Stimulated activated CD4-positive, alpha-beta T cell treated with anti-CD3 and anti-CD28 coated beads, Interleukin-4, amount 100 ng/mL, for 4 hours (primary cell): Measurements from ENCODE around the gene SLC27A3.

Source experiments
- DNase-seq, 2 experiments: peaks; one replicate each; pipeline ENCODE4 v3.0.0-alpha.2; 2020

The SLC27A3 gene, protein sequence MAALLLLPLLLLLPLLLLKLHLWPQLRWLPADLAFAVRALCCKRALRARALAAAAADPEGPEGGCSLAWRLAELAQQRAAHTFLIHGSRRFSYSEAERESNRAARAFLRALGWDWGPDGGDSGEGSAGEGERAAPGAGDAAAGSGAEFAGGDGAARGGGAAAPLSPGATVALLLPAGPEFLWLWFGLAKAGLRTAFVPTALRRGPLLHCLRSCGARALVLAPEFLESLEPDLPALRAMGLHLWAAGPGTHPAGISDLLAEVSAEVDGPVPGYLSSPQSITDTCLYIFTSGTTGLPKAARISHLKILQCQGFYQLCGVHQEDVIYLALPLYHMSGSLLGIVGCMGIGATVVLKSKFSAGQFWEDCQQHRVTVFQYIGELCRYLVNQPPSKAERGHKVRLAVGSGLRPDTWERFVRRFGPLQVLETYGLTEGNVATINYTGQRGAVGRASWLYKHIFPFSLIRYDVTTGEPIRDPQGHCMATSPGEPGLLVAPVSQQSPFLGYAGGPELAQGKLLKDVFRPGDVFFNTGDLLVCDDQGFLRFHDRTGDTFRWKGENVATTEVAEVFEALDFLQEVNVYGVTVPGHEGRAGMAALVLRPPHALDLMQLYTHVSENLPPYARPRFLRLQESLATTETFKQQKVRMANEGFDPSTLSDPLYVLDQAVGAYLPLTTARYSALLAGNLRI

DNA sequence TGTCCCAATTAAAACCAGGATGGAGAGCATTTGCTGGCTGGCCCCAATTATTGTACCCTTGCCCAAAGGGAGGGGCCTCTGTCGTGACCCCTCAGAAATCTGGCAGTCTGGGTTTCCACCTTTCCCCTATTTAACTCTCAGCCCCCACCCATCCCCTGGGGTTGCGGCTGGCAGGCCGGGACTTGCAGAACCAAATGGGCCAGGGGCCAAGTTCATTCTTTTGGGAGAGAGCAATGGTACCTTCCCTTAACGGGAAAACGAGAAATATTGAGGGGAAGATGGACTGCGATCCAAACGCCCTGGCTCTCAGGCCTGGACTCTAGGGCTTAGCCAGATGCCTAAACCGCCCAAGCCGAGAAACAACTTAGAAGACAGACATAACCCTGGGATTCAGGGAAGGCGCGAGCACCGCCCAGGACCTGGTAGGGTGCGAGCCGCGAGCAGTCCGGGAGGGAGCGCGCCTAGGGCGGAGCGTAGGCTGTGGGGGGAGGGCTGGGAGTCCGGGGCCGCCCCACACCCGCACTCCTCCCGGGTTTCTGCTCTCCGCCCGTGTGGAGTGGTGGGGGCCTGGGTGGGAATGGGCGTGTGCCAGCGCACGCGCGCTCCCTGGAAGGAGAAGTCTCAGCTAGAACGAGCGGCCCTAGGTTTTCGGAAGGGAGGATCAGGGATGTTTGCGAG lies at the start of gene SLC27A3:
Gene SLC27A3 (plus strand): TSS at position 628 of the 678 bp plus-strand sequence. CDS start 91 bp downstream, outside the sequence.
- peak in 1 of 2 experiments; percentile 26 for DNase-seq

DNA sequence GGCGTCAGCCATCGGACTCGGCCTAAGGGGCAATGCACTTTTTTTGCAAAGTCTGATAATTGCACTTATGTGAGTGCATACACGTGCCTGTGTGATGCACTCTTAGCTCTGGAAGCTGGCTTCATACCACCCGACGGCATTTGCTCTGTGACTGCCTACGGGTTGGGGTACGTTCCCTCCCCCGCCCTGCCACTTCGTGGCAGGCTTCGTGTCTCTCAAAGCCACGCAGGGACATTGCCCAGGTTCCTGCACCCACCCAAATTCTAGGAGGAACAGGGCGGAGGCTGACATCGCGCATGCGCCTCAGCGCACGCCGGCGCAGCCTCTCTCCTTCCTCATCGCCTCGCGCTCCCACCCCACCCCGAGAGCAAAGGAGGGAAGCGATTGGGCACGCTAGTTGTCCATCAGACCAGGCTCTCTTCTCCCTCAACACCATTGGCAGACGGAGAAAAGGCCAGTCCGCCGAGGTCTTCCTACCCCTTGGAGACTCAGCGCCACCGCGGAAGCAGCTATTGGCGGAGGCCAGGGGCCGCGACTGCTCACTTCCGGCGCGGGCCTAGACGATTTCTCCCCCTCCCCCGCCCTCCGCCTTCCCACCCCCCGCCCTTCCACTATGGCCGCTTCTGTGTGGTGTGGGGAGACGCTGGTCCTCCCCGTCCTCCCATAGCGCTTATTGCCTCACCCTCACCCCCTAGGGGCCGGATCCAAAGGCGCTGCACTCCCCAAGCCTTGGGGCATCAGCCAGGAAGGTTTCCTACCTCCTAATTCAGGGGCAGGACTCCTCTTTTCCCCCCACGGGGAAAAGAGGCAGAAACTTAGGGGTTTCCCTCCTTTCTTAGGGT lies 47.5 kb upstream of the SLC27A3 start, which contains the start of gene INTS3:
Gene INTS3 (plus strand): TSS at position 588 of the 842 bp plus-strand sequence. CDS start 585 bp downstream, outside the sequence.
- DNase-seq, result peak; percentile 95 to 100

DNA sequence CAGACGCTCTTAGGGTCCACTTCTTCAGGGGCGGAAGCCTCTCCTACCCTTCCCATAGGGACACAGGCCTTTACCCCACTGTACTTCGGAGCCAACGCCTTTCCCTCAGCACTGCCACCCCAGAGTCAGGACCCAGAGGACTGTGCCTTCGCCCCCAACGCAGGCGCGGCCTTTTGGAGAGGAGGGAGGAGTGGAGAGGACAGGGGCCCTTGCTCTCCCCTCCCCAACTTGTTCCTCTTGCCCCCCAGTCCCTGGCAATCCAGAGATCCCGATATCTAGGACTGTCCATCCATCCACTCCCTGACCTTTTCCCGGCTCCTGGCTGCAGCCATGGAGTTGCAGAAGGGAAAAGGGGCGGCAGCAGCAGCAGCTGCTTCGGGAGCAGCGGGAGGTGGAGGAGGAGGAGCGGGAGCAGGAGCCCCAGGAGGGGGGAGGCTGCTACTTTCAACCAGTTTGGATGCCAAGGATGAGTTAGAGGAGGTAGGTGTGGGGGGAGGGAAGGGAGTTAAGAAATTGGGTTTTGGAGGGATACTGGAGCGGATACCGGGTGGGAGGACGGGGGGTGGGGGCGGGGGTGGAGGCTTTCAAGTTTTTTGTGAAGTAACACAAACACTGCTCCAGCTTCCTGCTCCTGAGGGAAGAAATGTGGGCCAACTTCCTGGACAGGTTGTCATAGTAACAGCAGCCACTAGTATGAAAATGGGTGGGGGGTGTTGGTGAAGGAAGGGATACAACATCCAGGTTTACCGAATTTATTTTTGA lies 46.7 kb upstream of the SLC27A3 start:
- DNase-seq, result peak; percentile 24 to 34

DNA sequence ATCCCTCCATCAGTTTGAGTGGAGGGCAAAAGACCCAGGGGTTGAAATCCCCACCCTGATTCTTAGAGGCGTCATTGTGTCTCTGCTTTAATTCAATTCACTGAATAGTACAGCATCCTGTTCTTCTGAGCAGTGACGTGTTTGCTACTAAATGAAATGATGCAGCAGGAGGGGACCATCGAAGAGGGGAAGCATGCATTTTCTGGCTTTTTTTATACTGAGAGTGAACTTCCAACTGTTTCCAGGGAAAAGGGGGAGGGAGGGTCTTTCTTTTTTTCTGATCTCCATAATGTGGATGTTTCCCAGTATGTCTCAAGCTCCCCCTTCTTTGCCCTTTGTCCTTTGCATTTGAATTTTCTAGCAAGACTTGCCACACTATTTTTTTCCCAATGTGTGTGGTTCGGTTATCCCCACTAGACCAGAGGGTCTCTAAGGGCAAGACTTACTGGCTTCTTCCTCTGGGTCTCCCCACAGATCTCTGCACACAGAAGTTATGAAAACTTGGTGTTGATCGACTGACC lies 44.7 kb upstream of the SLC27A3 start:
- DNase-seq, result no peak

DNA sequence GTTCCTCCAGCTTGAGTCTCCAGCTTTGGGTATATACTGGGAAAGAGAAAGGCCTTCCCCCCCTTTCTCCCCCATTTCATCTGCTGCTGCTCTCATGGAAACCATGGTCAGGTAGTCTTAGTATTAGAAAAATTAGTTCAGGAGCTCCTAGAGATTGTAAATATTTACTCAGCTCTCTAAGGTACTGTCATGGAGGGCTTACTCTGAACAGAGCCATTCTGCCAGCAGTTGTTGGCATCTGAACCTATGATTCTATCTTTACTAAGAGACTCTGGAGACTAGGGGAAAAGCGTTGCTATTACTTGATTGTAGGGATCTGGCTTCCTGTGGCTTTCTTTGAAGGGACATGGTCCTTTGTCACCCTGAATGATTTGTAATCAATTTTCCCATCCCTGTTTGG lies 41.2 kb upstream of the SLC27A3 start:
- DNase-seq, result no peak

DNA sequence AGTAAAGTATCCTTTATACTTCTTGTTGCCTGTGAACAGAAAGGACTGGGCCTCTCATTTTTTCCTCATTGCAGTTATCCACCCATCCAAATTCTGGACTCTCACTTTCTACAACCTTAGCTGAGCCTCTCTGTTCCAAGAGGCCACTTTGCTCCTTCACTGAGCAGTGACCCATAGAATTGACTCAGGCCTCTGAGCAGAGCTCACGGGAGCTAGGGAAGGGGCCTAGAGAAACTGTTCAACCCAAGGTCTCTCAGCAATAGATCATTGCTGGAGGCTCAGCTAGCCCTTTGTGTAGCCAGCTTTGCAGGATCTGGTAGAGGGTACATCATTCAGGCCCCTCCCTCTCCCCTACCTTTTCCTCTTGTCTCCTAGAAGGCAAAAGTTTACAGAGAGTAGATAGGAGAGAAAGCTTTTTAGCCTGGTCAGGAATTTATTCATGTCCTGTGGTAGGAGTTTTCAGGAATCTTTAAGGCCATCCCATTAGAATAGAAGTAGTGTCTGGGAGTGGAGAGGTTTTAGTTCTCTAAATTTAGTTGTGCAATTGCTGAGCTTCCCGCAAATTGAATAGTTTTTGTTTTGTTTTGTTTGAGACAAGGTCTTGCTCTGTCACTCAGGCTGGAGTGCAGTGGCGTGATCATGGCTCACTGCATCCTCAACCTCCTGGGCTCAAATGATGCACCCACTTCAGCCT lies 40.7 kb upstream of the SLC27A3 start:
- DNase-seq, result no peak

DNA sequence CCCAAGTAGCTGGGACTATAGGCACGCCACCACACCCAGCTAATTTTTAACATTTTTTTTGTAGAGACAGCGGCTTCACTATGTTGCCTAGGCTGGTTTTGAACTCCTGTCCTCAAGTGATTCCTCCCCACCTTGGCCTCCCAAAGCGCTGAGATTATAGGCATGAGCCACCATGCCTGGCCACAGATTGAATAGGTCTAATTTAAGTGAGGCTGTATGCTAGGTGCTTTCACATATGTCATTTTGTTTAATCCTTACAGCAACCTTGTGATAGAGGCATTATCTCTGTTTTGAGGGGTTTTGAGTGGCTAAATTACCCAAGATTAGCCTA lies 40.2 kb upstream of the SLC27A3 start:
- DNase-seq, result no peak

DNA sequence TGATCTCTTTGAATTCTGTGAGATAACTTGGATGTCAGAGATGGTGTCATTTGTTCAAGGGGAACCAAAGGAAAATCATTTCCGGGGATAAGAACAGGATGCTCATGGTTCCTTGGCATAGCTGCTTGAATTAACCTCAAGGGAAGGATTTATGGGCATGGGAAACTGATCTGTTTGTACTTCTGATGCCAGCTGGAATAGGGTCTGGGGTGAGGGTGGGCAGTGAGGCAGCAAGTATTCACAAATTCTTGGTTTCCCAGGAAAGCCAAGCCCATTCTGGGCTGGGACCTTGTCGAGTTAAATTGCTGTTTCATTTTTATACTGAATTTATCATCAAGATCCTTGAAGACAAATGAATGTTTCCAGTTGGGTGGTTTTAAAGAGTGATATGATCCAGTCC lies 33.2 kb upstream of the SLC27A3 start:
- DNase-seq, result no peak

DNA sequence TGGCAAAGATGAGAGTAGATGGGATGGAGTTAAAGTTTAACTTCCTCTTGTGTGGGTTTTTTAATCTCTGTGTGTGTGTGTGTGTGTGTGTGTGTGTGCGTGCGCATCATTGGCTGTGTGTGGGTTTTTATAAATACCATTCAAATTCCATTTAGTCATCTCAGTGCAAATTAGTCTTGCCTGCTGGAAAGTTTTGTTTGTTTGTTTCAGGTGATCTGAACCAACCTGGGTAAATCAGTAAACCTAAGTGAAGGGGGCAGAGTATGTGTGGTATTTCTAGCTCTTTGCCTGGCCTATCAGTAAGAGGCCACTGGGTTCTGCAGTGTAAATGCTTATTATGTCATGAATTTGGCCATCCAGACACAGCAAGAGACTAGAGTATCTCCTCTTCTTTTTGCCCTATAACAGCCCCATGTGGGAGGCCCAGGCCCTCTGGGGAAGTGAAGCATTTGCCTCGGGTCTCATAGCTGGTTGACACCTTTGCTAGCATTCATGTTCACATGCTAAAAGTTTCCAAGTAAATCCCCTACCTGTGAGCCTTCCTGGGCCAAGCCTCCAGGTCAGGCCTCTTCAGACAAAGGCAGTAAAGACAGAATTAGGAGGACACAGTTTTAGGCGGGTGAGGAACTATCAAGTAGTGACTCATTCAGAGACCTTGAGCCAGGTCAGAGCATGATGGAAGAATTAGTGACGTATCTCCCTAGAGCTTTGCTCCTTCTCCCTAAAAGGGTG lies 32.6 kb upstream of the SLC27A3 start:
- no peak for DNase-seq

DNA sequence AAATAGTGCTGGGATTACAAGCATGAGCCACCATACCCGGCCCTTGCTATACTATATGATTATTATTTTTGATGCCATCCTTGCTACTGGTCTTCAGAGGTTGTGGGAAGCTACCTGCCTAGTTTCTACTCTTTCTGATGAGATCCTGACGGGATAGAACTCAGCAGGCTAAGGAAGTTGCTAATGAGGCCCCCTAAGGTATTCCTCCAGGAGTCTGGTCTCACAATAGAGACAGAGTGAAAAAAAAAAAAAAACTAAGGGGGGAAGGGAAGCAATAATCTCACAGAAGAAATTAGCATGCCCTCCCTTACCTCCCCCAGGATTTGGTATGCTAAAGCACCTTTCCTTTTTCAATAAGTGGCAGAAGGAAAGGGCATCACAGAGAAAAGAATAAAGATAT lies 29.8 kb upstream of the SLC27A3 start:
- DNase-seq, result no peak

DNA sequence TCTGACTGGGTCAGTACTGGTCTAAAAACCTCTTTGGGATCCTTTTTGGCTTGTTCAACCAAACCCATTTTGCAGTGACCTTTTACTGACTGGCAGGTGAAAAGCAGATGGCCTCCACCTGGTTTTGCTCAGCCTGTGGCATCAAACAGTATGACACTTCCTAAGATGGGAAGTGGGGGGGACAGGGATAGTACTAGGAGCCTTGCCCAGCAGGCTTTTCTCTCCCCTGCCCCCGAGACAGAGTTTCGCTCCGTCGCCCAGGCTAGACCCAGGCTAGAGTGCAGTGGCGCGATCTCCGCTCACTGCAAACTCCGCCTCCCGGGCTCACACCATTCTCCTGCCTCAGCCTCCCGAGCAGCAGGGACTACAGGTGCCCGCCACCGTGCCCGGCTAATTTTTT lies 29.0 kb upstream of the SLC27A3 start:
- no peak for DNase-seq

DNA sequence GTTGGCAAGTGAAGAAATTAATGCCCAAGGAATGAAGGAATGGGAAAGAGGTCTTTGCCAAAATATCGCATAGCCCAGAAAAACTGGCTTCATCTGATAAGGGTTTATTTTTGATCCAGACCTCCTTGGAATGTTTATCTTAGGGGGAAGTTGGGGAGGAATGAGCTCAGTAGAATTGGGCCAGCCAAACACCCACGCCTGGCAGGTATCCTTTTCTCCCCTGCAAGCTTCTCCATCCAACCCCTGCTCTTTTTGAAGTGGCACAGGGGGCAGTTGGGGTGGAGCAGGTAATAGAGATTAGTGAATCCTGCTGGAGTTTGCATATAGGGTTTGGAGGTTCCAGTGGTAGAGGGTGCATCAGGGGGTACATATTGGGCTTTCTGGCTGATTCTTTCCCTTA lies 26.3 kb upstream of the SLC27A3 start:
- DNase-seq, result no peak

DNA sequence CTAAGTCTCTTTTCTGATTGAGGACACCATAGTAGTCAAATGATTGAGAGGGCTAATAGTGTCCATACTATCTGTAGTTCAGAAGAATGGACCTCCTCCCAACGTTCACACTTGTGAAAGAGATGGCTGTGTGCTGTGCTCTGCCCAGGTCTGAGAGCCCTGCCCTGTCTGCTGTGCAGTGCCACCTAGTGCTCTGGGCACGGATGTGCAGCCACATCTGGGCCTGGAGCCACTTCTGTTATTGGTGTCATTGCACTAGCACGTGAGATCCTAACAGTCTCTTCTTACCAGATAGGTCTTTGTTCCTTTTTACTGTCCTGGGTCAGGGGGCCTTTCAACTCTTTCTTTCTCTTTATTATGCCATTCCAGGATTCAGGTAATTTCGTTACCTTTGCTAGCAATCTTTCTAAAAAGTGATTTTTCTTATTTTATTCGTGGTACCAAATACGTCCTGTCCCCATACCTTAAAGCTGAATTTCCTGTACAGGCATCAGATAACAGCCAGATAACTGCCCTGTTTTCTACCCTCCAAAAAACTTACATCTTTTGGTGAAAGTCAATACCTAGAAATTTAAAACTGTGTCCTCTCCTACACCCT lies 25.7 kb upstream of the SLC27A3 start:
- peak; percentile 67 to 77 for DNase-seq

DNA sequence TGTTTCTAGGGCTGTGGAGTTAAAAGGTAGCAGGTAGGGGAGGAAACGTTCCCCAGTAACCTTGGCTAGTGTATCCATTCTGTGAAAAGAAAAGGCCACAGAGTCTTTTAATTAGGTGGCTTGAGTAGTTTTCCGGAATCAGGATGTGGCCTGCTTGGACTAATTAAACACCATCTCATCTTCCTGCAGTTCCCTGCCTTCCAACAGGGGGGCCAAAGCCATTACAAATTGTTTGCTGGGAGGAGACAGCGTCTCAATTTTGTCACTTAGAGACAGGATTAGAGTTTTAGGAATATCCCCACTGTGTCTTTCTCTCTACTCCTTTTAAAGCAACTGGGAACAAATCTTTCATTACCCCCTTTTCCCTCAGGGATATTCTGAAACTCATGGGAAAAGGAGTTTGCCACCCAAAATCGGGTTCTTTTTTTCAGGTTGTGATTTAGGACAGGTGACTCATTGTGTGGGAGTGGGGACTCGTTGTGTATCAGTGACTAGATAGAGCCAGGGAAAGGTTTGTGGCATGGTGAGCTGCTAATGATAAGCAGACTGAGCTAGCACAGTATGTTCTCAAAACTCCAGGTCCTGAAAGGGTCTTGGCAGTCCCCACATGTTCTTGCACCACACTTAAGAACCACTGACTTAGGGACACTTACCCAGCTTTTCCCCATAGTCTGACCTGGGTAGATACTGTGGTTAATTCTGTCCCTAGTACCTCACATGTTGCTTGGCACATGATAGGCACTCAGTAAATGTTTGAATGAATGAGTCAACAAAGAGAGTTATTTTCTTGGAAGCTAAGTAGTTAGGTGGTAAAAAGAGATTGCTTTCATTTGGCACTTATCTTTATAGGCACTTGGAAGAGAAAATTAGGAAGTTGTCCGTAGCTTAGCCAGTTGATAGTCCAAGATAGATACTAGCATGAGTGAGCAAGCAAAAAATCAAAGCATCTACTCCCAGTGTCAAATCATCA lies 24.9 kb upstream of the SLC27A3 start:
- DNase-seq, result no peak

DNA sequence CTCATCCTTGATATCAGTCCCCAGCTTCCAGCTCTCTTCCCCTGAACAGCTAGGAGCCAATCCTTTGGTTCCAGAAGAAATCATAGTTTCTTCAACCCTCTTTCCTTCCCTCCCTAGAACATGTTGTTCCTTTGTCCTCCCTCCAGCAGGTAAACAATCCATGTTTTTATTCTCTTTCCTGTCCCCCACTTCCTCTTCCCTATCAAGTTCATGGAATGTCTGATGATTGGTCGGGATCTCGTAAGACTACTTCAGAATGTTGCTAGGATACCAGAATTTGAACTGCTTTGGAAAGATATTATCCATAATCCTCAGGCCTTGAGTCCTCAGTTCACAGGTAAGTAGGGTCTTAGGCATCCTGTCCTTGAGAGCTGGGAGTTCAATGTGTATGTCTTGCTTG lies 23.1 kb upstream of the SLC27A3 start:
- no peak for DNase-seq

DNA sequence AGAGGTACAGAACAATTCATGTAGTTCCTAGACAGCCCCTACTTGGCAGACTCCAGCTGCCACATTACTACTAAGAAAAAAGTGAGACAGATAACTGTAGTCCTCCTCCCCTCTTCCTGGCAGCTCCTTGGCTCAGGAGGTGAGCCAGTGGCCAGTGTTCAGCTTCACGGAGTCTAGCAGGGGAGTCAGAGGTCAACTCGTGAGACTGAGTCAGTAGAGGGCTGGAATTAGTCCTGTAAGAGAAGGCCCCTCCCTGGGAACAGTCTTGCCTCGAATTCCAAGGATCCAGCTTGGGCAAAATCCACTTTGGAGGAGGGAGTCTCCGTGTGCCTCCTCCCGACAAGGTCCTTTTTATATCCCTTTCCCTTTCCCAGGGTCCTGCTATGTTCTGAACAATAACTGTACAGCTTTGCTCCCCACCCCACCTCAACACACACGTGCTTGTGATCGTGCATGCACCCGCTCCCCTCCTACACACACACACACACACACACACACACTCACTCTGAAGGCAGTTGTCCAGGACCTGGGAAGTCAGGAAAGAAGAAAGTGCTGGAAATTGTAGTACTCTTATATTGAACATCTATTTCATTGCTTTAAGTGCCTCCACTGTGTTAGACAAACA lies 22.5 kb upstream of the SLC27A3 start:
- no peak for DNase-seq

DNA sequence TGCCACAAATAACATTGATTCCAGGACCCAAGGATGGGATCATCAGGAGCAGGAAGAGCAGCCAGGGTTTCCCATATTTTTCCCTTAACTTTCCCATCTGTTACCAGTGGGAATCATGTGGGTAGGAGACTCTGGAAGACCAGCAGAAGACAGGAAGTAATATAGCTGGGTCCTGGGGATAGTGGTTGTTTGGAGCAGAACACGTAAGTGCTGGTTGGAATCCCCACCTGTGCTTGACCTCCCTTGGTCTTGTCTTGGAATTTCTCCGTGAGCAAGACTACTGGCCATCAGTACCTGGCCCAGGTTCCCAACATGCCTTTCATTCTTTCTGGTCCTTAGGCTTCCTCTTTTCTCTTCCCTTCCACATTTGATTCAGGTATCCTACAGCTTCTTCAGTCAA lies 20.9 kb upstream of the SLC27A3 start:
- no peak for DNase-seq

DNA sequence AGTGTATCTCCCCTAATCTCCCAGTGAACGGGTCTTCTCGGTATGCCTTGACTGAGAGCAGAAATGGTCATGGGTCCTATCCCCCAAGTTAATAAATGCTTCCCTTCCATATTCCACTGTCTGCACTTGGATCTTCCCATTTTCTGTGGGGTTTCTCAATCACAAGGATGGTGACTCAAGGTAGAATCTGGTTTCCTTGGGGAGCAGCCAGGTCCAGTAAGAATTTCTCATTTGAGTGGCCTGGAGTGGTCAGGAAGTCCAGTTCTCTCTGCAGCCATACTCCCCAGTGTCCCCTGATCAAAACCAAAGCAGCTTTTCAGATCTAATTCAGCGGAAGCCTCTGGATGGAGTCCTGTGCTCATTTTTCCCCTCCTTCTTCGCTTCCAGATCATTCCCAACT lies 14.8 kb upstream of the SLC27A3 start:
- DNase-seq, result no peak
